GM12878 (cell line): Measurements from ENCODE around the gene ARHGAP11B.

ENCODE experiments used
- ATF7 ChIP-seq: fragments of 450-650 bp; IDR thresholded peaks from 2 replicates; pipeline ENCODE4 v1.6.1; 2016; ENCODE audit warnings: low read depth, mild to moderate bottlenecking
- BCL11A ChIP-seq: IDR thresholded peaks from 2 replicates; pipeline ENCODE4 v1.6.1; 2011; ENCODE audit warnings: low read depth, low read length
- BCL3 ChIP-seq: IDR thresholded peaks from 2 replicates; pipeline ENCODE4 v1.6.1; 2011; ENCODE audit warnings: borderline replicate concordance, low read depth, mild to moderate bottlenecking, moderate library complexity, low read length; ENCODE audit not compliant: insufficient read depth, poor library complexity, severe bottlenecking
- CEBPB ChIP-seq, 2 experiments: fragments of 150-350 bp in 1 of 2; IDR thresholded peaks; 2 replicates each; pipeline ENCODE4 v1.6.1; 2012 to 2014; ENCODE audit warnings: low read depth in 2 of 2, low read length in 2 of 2, borderline replicate concordance in 1 of 2, inconsistent platforms in 1 of 2
- E4F1 ChIP-seq: fragments of 450-650 bp; IDR thresholded peaks from 2 replicates; pipeline ENCODE4 v1.6.1; 2018; ENCODE audit warnings: borderline replicate concordance, mild to moderate bottlenecking; ENCODE audit not compliant: partially characterized antibody
- EZH2 ChIP-seq: IDR thresholded peaks from 2 replicates; pipeline ENCODE4 v1.6.1; 2012; ENCODE audit warnings: low read depth, mild to moderate bottlenecking, control low read depth, inconsistent platforms, low read length, borderline replicate concordance; ENCODE audit not compliant: control insufficient read depth
- FOXM1 ChIP-seq: IDR thresholded peaks from 2 replicates; pipeline ENCODE4 v1.6.1; 2012; ENCODE audit warnings: low read depth, mild to moderate bottlenecking, inconsistent platforms, low read length, moderate library complexity
- IKZF1 ChIP-seq: fragments of 450-650 bp; conservative IDR thresholded peaks from 2 replicates; pipeline ENCODE4 v1.6.1; 2017; ENCODE audit warnings: antibody characterized with exemption, mild to moderate bottlenecking
- IRF4 ChIP-seq: IDR thresholded peaks from 2 replicates; pipeline ENCODE4 v1.6.1; 2011; ENCODE audit warnings: low read depth, low read length
- KLF5 ChIP-seq: fragments of 450-650 bp; IDR thresholded peaks from 2 replicates; pipeline ENCODE4 v1.6.1; 2014; ENCODE audit warnings: mild to moderate bottlenecking; ENCODE audit not compliant: partially characterized antibody
- MTA3 ChIP-seq: IDR thresholded peaks from 2 replicates; pipeline ENCODE4 v1.6.1; 2012; ENCODE audit warnings: low read length, inconsistent platforms, borderline replicate concordance
- MYB ChIP-seq: fragments of 150-350 bp; IDR thresholded peaks from 2 replicates; pipeline ENCODE4 v1.6.1; 2014; ENCODE audit warnings: mild to moderate bottlenecking, low read depth, low read length, borderline replicate concordance
- NBN ChIP-seq: fragments of 450-650 bp; IDR thresholded peaks from 2 replicates; pipeline ENCODE4 v1.6.1; 2016
- POLR2A ChIP-seq: IDR thresholded peaks from 2 replicates; pipeline ENCODE4 v1.6.1; 2011; ENCODE audit warnings: low read depth, mild to moderate bottlenecking, low read length
- RAD51 ChIP-seq: fragments of 450-650 bp; IDR thresholded peaks from 2 replicates; pipeline ENCODE4 v1.6.1; 2016; ENCODE audit warnings: moderate library complexity, mild to moderate bottlenecking, inconsistent platforms
- RBBP5 ChIP-seq: fragments of 200-600 bp; sonication (generic); conservative IDR thresholded peaks from 2 replicates; pipeline ENCODE4 v1.6.1; 2016
- RELB ChIP-seq: fragments of 450-650 bp; IDR thresholded peaks from 2 replicates; pipeline ENCODE4 v1.6.1; 2017; ENCODE audit warnings: low read depth, mild to moderate bottlenecking, moderate library complexity
- REST ChIP-seq: IDR thresholded peaks from 2 replicates; pipeline ENCODE4 v1.6.1; 2012; ENCODE audit warnings: mild to moderate bottlenecking, low read depth, low read length
- RFX5 ChIP-seq: IDR thresholded peaks from 2 replicates; pipeline ENCODE4 v1.6.1; 2011; ENCODE audit warnings: low read depth, low read length, improper control_type of control experiment
- SMAD5 ChIP-seq: IDR thresholded peaks from 2 replicates; pipeline ENCODE4 v1.6.1; 2016; ENCODE audit warnings: antibody characterized with exemption, low read depth
- SPI1 ChIP-seq: IDR thresholded peaks from 2 replicates; pipeline ENCODE4 v1.6.1; 2011; ENCODE audit warnings: low read depth, mild to moderate bottlenecking, low read length, moderate library complexity, borderline replicate concordance; ENCODE audit not compliant: insufficient read depth

Gene ARHGAP11B

GRCh38 chr15:30650012-30650929, 24.3 kb downstream of the ARHGAP11B start (continued):
- TF ChIP-seq IKZF1 = peak; percentile 66
- no peak for TF ChIP-seq POLR2A
- peak; percentile 41 for TF ChIP-seq RAD51
- TF ChIP-seq RFX5 = peak; percentile 93
- TF ChIP-seq FOXM1 = 0 out of 2 replicates have a peak, but pooled peaks have one; percentile 47
- peak; percentile 46; the same call in 1 of the 2 replicates for TF ChIP-seq RELB
- no peak for TF ChIP-seq CEBPB (IDR thresholded peaks at IDR 0.05; ENCODE audit: borderline replicate concordance in 1 of 2, low read depth in 2 of 2, low read length in 2 of 2)
- peak; percentile 87 for TF ChIP-seq SPI1
- TF ChIP-seq BCL3 = no peak
- TF ChIP-seq REST = no peak
- TF ChIP-seq MTA3 = no peak; the same call in 1 of the 2 replicates
- TF ChIP-seq ATF7 = peak; percentile 34; the same call in 1 of the 2 replicates
- TF ChIP-seq BCL11A = peak; percentile 33; the same call in 1 of the 2 replicates
- TF ChIP-seq RBBP5 = no peak
- no peak for TF ChIP-seq MYB
- peak; percentile 80; the same call in 1 of the 2 replicates for TF ChIP-seq IRF4
- no peak for TF ChIP-seq KLF5
- TF ChIP-seq EZH2 = no peak
- no peak for TF ChIP-seq SMAD5
- no peak for TF ChIP-seq E4F1
- TF ChIP-seq NBN = peak; percentile 47; the same call in 1 of the 2 replicates
